Astrocyte of the hippocampus (primary cell): ENCODE data around the gene TYMS.

ENCODE experiments used
- DNase-seq: peaks from one replicate; pipeline ENCODE4 v3.0.0; 2011; ENCODE audit warnings: low read depth, low spot score

TYMS gene

DNA sequence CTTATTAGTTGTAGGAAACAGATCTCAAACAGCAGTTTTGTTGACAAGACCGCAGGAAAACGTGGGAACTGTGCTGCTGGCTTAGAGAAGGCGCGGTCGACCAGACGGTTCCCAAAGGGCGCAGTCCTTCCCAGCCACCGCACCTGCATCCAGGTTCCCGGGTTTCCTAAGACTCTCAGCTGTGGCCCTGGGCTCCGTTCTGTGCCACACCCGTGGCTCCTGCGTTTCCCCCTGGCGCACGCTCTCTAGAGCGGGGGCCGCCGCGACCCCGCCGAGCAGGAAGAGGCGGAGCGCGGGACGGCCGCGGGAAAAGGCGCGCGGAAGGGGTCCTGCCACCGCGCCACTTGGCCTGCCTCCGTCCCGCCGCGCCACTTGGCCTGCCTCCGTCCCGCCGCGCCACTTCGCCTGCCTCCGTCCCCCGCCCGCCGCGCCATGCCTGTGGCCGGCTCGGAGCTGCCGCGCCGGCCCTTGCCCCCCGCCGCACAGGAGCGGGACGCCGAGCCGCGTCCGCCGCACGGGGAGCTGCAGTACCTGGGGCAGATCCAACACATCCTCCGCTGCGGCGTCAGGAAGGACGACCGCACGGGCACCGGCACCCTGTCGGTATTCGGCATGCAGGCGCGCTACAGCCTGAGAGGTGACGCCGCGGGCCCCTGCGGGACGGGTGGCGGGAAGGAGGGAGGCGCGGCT is at the start of gene TYMS:
TYMS (plus strand) TSS at position 343 of the 690 bp plus-strand sequence; CDS start at position 433, 90 bp downstream.
- peak; percentile 78 for DNase-seq

DNA sequence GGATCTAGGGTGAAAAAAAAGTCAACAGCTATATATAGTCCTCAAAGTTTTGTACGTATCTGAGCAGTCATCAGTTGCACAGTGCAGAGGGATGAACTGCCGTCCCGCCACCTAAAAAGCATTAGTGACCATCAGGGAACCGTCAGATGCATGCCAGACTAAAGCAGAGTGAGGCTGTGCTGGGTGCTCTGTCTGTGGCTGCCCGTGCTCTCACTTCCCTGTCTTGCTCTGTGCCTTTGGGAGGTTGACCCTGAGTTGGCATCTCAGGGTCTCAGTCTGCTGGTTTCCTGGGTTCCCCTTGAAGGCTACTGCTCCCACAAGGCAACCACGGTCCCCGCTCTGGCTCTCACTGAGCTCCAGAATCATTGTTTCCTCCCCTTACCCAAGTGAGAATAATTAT is 49.5 kb upstream of the TYMS start:
- no peak for DNase-seq

DNA sequence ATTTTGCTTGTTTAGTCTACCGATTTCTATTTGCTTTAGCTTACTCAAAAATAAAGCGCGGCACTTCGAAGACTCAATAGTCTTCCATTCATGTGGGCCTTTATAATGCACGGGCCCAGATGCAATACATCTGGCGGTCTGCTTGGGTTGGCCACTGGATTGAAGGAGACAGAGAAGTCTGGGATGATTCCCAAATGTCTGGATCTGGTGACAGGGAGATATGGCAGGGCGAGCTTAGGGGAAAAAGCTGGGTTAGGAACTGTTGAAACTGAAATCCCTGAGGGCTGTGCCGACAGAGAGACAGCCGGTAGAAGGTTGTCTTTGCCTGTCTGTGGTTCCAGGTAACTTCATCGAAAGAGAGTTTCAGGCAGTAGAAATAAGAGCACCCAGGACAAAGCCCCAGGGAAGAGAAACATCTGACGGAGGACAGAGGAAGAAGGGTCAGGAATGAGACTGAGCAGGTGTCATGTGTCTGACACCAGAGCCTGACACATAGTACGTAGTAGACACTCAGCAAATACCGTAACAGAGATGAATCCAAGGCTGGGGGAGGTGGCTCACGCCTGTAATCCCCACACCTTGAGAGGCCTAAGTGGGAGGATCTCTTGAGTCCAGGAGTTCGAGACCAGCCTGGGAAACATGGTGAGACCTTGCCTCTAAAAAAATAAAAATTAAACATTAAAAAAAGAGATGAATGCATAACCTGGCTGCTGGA is 47.1 kb upstream of the TYMS start:
- no peak for DNase-seq

DNA sequence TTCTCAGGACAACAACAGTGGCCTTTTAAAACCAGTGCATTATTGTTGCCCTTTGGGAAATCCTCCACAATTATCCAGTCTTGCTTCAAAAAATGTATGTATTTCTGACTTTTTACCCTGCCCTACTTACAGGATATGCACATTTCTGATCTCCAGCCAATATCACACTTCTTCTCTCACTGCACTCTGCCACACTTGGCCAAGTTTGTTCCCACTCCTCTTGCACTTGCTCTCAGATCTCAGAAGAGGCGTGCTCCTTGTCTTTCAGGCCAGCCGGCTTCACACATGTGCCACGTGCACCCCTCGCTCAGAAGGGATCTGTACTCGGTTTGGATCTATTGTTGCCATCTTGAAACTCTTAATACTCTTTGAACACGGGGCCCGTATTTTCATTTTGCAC is 45.3 kb upstream of the TYMS start:
- DNase-seq = no peak

DNA sequence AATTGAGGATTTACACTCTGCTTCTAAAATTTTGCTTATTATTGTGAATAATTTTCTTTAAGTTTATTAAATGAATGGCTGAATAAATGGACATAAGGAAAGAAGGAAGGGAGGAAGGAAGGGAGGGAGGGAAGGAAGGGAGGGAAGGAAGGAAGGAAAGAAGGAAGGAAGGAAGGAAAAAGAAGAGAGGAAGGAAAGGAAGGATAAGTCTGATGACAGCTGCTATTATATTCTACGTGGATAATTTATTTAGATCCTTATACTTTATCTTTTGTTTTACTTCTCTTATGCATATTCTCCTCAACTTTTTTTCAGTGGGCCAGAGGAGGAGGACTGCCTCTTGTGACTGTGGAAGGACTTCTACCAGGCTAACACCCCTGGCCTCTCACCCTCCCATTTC is 43.3 kb upstream of the TYMS start:
- DNase-seq = no peak

DNA sequence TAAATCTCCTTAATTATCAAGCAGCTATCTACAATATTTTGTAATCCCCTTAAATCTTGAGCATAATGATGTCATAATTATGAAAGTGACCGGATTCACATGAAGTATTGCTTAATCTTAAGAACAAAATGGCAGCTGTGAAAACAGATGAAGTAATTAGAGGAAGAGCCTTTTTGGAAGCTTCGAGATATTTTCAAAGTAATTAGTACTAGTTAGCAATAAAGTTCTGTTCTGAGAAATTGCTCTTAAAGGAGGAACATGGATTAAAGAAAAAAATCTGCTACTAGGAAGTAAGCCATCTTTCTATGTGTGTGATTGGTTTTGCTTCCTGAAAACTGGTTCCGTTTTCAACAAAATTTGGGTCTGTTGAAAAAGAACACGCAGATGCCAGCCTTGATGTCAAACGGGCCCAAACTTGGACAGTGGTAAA is 42.3 kb upstream of the TYMS start:
- DNase-seq = no peak

DNA sequence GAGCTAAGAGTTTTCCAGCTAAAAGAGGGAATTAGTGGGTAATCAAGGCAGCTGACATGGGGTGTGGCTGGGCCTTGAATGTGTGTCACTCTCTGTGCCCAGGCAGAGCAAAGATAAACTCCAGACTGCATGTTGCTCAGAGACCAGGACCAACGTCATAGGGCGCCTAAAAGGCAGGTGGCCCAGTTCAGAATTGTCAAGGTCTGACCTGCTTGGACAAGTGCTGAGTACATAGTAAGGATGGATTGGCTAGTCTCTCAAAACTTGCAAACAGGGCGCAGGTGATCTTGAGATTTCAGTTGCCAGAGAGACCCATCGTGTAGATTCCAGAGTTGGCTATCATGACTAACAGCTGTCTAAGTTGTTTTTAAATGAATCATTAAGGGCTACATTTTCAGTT is 41.7 kb upstream of the TYMS start:
- DNase-seq = no peak

DNA sequence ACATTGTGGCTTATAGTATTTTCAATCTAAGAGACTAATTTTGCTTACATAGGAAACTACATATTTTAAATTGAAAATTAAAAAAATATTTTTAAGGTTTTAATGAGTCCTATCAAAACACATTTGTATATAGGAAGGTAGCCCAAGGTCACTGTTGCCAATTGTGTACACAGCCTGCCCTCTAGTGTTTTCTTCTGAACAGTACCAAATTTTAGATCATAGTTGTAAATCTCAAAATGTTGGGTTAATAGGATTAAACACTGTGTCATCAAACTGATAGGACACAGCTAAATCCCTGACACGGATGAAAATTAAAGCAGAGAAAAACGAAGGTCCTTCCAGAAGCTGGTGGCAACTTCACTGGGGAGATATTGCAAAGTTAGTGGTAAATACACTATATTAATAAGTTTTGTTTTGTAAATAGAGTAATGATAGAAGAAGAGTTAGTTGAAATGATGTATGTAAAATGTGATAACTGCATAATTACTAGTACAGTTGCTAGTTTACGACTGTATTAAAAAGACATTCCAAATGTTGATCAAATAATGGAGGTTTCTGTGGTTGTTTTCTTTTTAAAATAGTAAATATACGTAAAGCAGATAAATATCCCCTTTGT is 41.0 kb upstream of the TYMS start:
- peak; percentile 61 for DNase-seq

DNA sequence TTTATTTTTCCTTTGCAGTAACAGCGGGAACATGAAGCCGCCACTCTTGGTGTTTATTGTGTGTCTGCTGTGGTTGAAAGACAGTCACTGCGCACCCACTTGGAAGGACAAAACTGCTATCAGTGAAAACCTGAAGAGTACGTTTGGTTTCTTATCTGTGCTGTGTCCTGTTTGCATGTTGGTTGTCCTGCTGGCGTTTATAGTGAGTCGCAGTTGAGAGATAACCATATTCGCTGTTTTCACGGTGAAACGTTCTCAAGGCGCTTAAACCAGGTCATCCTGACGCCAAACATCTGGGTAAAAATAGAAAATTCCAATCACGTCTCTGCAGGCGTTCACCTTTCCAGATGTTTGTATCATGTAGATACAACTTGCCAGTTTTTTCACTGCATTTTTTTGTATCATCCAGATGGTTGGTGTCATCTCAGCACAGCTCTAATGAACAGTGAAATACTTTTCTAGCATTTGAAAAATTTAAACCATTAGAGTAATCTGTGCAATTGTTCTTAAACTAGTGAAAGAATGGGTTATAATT is 39.4 kb upstream of the TYMS start:
- DNase-seq = no peak

DNA sequence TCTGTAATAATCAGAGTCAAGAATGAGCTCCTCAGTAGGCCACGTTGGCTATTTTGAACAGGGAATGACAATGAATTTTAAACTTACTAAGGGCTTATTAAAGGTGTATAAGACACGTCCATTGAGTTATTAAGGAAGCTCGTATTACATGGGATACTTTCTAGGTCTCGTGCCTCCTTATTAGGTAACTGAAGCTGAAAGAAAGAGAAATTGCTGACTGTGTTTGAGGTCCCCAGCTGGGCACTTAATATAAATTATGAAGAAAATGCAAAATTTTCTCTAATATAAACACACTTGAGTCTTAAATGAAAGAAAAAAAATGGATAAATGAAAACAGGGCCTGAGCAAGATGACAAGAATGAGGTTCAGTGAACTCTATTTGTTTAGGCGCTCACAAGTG is 38.8 kb upstream of the TYMS start:
- no peak for DNase-seq

DNA sequence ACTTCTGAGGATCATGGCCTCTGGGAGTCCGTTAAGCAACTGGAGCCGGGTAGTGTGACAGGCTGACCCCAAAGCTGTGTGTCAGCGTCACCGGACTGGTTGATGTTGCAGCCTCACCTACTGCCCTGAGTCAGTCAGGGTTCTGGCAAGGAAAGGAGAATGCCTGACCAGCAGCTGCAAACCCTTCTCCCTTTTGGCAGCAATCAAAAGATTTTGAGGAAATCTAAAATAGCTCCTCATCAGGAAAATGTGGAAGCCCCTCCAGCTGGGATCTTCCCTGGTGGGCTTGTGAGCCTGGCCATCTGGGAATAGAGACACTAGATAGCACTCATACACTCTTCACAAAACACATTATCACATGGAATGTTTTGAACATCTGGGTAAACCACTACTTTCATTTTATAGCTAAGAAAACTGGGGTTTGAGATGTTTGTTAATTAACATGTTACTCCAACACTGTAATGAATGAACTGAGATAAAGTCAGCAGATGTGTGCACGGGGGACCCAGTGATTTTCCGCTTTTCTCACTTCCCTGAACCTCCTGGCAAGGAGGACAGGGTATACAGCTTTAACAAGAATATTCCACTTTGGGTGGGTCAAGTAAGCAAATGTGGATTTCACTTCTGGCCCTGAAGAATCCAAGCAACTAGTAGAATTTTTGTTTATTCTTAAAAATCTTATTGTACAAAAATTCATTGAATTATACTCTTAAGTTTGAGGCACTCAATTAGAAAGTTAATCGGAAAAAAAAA is 36.0 kb upstream of the TYMS start:
- DNase-seq = no peak

DNA sequence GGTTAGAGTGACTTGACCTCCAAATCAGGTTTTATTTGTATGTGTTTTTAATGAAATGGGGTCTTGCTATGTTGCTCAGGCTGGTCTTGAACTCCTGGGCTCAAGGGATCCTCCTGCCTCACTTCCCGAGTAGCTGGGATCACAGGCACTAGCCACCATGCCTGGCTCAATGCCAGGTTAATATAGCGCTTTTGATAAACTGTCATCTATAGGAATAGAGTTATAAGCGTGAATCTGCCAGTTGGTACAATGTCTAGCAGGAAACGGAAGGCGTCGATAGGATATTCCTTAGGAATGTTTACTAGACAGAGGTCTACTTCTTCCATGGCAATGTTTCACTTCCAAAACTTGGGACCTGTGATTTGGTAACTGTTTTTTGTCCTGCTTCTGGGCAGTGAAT is 35.2 kb upstream of the TYMS start:
- DNase-seq = no peak

DNA sequence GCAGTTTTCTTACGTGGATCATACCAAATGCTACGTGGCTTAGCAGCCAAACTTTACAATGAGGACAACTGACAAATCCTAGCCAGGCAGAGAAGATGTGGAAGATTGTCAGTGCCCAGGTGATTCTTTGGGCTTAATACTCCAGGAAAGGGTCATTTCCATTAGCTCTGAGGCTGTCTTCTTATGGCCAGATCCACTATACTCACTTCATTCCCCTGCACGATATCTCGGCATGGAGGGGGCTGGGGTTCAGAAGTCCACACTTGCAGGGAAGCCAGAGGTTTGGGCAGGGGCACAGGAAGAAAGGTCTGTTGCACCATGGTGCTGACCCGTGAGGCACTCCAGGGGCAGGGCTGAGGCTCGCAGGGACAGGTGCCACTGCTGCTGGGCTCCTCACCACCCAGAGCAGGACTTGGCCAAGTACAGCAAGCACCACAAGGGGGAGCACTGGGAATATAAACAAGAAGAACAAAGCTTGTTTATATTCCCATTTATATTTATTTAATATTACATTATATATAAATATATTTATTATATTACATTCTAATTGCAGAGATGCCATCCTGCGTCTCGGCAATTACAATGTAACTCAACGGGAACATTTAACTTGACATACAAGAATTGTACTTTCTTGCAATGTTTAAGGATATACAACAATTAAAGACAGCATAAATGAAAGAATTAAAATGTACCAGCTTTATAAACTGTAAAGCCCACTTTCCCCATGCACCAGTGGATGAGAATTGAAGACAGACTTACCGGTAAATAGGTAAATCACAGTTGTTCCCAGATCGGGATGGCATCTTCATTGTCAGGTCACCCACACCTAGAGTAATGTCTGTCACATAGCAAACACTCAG is 33.5 kb upstream of the TYMS start:
- peak; percentile 81 for DNase-seq

DNA sequence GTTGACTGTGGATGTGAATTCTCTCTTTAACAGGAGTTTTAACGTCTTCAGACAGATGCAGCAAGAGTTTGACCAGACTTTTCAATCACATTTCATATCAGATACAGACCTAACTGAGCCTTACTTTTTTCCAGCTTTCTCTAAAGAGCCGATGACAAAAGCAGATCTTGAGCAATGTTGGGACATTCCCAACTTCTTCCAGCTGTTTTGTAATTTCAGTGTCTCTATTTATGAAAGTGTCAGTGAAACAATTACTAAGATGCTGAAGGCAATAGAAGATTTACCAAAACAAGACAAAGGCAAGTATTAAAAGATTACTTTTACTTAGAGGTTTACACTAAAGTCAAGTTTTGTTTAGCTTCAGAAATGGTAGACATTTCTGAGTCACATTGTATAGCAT is 30.2 kb upstream of the TYMS start:
- DNase-seq = no peak

DNA sequence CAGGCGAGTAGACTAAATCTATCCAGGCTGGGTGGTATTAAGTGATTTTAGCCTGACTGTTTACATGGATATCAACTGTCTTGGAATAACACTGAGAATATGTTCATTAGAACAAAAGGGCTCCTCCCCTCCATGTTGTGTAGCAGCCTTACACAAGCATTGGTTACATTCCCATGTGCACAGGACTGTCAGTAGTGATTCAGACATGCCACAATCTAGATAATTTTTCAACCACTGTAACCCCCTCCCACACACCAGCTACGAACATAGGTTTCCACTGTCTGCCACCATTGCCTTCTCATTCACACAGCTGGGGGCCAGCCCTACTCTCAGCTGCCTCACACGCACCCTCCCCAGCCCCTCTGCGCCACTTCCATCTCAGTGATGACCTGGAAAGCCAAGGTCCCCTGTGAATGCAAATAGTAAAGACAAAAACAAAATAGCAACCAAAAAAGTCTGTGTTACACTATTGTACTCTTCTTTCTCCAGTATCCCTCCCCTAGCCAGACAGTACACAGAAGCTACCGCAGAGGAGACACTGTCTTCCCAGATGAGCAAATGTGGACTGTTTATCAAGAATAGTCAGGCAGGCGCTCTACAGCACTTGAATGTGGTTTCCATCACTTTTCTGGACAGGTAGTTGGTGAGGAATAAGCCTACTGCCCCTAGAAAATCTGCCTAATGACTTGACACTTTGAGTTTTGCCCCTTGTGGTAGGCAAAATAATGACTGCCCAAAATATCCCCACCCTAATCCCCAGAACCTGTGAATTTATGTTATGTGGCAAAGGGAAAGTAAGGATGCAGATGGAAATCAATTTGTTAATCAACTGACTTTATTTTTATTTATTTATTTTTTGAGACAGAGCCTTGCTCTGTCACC is 27.9 kb upstream of the TYMS start:
- no peak for DNase-seq

DNA sequence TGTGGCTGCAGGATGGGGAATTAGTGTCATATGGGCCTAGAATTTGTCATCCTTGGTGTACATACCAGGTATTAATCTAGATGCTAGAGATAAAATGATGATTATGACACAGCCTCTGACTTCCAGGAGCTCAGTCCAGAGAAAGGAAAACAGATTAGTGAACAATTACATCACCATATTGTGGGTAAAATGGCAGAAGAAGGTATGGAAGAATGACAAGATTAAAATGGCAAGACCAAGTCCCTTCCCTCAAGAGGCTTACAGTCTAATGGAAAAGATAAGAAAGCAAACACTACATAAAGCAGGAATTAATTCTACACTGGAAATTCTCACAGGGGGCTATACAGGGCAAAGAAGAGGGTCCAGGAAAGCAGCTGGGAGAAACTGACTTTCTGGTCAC is 25.9 kb upstream of the TYMS start:
- no peak for DNase-seq

DNA sequence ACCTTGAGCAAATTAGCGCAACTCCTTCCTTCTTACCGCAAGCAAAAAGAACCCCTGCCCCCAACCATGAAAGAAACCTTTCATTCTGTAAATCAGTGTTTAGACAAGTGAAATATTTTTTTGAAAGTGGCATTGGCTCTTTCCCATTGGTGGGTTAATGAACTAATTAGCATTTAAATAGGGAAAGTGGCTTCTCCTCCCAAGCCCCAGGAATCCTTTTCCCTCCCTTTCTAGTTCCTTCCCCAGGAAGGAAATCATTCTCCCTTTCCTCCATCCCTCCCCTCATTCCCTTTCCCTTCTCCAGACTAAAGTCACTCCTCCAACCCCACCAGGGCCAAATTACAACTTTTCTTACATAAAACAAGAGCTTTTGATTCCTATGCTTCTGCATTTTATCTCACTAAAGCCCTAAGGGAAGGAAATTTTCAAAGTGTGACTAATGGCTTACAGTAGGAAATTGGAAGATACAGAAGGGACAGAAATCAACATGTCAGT is 22.9 kb upstream of the TYMS start:
- DNase-seq = peak; percentile 44

DNA sequence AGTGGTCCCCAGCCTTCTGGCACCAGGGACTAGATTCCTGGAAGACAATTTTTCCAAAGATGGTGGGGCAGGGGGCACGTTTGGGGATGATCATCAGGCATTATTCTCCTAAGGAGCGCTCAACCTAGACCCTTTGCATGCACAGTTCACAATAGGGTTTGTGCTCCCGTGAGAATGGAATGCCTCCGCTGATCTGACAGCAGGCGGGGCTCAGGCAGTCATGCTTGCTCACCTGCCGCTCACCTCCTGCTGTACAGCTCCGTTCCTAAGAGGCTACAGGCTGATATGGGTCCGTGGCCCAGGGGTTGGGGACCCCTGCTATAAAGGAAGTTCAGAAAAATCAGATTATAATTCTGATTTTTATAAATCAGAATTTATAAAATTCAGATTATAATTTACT is 22.3 kb upstream of the TYMS start:
- no peak for DNase-seq

DNA sequence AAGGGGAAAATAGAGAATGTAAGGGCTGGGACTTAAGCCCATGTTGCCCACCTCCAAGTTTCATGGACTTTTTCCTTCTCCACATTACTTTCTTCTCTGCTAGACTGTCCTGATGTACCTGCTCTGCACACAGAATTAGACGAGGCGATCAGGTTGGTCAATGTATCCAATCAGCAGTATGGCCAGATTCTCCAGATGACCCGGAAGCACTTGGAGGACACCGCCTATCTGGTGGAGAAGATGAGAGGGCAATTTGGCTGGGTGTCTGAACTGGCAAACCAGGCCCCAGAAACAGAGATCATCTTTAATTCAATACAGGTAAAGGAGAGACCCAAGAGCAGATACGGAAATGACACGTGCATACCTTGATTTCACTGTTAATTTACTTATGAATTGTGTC is 16.2 kb upstream of the TYMS start:
- DNase-seq = no peak
